H1 (cell line): Measurements from ENCODE around the gene PRELID1. TPM values are rescaled to one million over a fixed set of nuclear protein-coding genes. Genes with fewer than 3 reads are reported as not detected.

ENCODE experiments used
- CTCF ChIA-PET: fragments of 300-600 bp; sonication (Branson Sonifier 250); formaldehyde crosslinking; loops from one replicate; lab custom pipeline; 2021; ENCODE audit not compliant: partially characterized antibody; lab: Charles Lee
- POLR2A ChIA-PET: fragments of 300-600 bp; sonication (Branson Sonifier 250); formaldehyde crosslinking; loops from one replicate; lab custom pipeline; 2021; ENCODE audit warnings: inconsistent platforms; ENCODE audit not compliant: partially characterized antibody; lab: Charles Lee
- DNase-seq, 2 experiments: peaks; one replicate each; pipeline versions ENCODE4 v3.0.0 to v3.0.0-alpha.2; 2010 to 2022; ENCODE audit warnings: low spot score in 2 of 2, low read depth in 1 of 2, mixed read lengths in 1 of 2
- FAIRE-seq: peaks from 2 replicates; lab custom pipeline; 2011; peaks lifted over from hg19 to GRCh38; lab: Jason Lieb, UNC
- H2AFZ ChIP-seq: 2 replicates; pipeline ENCODE4 v1.8.1; 2012; ENCODE audit warnings: low read length, inconsistent platforms
- H2AK5ac ChIP-seq: 2 replicates; pipeline ENCODE4 v1.6.1; 2013; ENCODE audit warnings: low read depth, low read length
- H2BK120ac ChIP-seq: replicated peaks from 2 replicates; pipeline ENCODE3; 2013; ENCODE audit warnings: low read depth, low read length, inconsistent platforms
- H2BK12ac ChIP-seq: 2 replicates; pipeline ENCODE4 v1.6.1; 2013; ENCODE audit warnings: low read depth, low read length
- H2BK15ac ChIP-seq: 2 replicates; pipeline ENCODE4 v1.6.1; 2013; ENCODE audit warnings: low read length
- H2BK20ac ChIP-seq: 2 replicates; pipeline ENCODE4 v1.6.1; 2013; ENCODE audit warnings: low read length
- H2BK5ac ChIP-seq: 2 replicates; pipeline ENCODE4 v1.6.1; 2013; ENCODE audit warnings: low read depth, low read length
- H3K14ac ChIP-seq: 2 replicates; pipeline ENCODE4 v1.6.1; 2013; ENCODE audit warnings: inconsistent platforms; ENCODE audit not compliant: insufficient read length
- H3K18ac ChIP-seq: 2 replicates; pipeline ENCODE4 v1.6.1; 2013; ENCODE audit warnings: low read length; ENCODE audit errors: extremely low read depth
- H3K23ac ChIP-seq: 2 replicates; pipeline ENCODE4 v1.6.1; 2013; ENCODE audit warnings: inconsistent platforms; ENCODE audit not compliant: insufficient read length
- H3K23me2 ChIP-seq: 2 replicates; pipeline ENCODE4 v1.6.1; 2013; ENCODE audit warnings: low read depth, low read length
- H3K27ac ChIP-seq: 2 replicates; pipeline ENCODE4 v1.6.1; 2011; ENCODE audit warnings: low read depth, low read length, inconsistent platforms
- H3K27me3 ChIP-seq, 4 experiments: replicated peaks in 1 of 4; 1 replicate in 1 of 4; 2 replicates in 3 of 4; pipeline versions ENCODE4 v1.6.1 to v1.8.1; 2011 to 2013; ENCODE audit warnings: low read length in 3 of 4, mild to moderate bottlenecking in 3 of 4, inconsistent platforms in 2 of 4, mixed read lengths in 2 of 4, moderate library complexity in 1 of 4; ENCODE audit not compliant: control insufficient read depth in 3 of 4, insufficient read depth in 3 of 4; ENCODE audit errors: extremely low read depth in 1 of 4
- H3K36me3 ChIP-seq, 4 experiments: 2 replicates each; pipeline versions ENCODE4 v1.6.1 to v1.8.1; 2011 to 2013; ENCODE audit warnings: mild to moderate bottlenecking in 4 of 4, low read length in 3 of 4, moderate library complexity in 2 of 4, control low read depth in 1 of 4, inconsistent platforms in 1 of 4; ENCODE audit not compliant: insufficient read depth in 4 of 4, control insufficient read depth in 2 of 4
- H3K4ac ChIP-seq: replicated peaks from 2 replicates; pipeline ENCODE3; 2013; ENCODE audit warnings: low read length, low read depth, mixed read lengths, inconsistent platforms; ENCODE audit not compliant: insufficient read length
- H3K4me1 ChIP-seq, 4 experiments: replicated peaks in 1 of 4; 1 replicate in 1 of 4; 2 replicates in 3 of 4; pipeline versions ENCODE4 v1.6.1 to v1.8.1; 2011 to 2013; ENCODE audit warnings: low read length in 3 of 4, inconsistent platforms in 2 of 4, mixed read lengths in 1 of 4; ENCODE audit not compliant: insufficient read depth in 4 of 4, control insufficient read depth in 3 of 4
- H3K4me2 ChIP-seq, 2 experiments: 2 replicates each; pipeline versions ENCODE4 v1.6.1 to v1.8.1; 2011 to 2013; ENCODE audit warnings: low read depth in 2 of 2, low read length in 2 of 2, control low read depth in 1 of 2, inconsistent platforms in 1 of 2, mild to moderate bottlenecking in 1 of 2; ENCODE audit not compliant: insufficient read depth in 1 of 2
- H3K4me3 ChIP-seq, 4 experiments: fragments of 200-600, 300-600 bp in 1 of 4; sonication (generic), shearing (Covaris generic), sonication (Bioruptor Twin) in 1 of 4; 2 replicates each; pipeline versions ENCODE4 v1.5.1 to v1.8.1; 2011 to 2016; ENCODE audit warnings: low read length in 4 of 4, low read depth in 3 of 4, control low read depth in 2 of 4, inconsistent platforms in 2 of 4, mild to moderate bottlenecking in 2 of 4, mixed read lengths in 1 of 4, moderate library complexity in 1 of 4; ENCODE audit not compliant: insufficient read depth in 2 of 4; ENCODE audit errors: extremely low read depth in 1 of 4
- H3K56ac ChIP-seq: replicated peaks from 2 replicates; pipeline ENCODE3; 2013; ENCODE audit warnings: low read depth, mild to moderate bottlenecking, mixed read lengths, low read length, inconsistent platforms; ENCODE audit not compliant: insufficient read length
- H3K79me1 ChIP-seq: 2 replicates; pipeline ENCODE4 v1.6.1; 2013; ENCODE audit warnings: low read depth, low read length, control low read depth
- H3K79me2 ChIP-seq, 2 experiments: 2 replicates each; pipeline versions ENCODE4 v1.6.1 to v1.8.1; 2012 to 2013; ENCODE audit warnings: low read length in 2 of 2, mild to moderate bottlenecking in 2 of 2, inconsistent platforms in 1 of 2; ENCODE audit not compliant: insufficient read depth in 2 of 2, control insufficient read depth in 1 of 2
- H3K9ac ChIP-seq, 4 experiments: replicated peaks in 1 of 4; 1 replicate in 1 of 4; 2 replicates in 3 of 4; pipeline versions ENCODE4 v1.6.1 to v1.8.1; 2011 to 2013; ENCODE audit warnings: low read depth in 3 of 4, low read length in 3 of 4, control low read depth in 2 of 4, mild to moderate bottlenecking in 2 of 4, moderate library complexity in 2 of 4, inconsistent platforms in 1 of 4; ENCODE audit errors: extremely low read depth in 1 of 4
- H3K9me3 ChIP-seq, 2 experiments: 2 replicates each; pipeline versions ENCODE4 v1.6.1 to v1.8.1; 2012 to 2013; ENCODE audit warnings: mild to moderate bottlenecking in 2 of 2, moderate library complexity in 2 of 2, control low read depth in 1 of 2, inconsistent platforms in 1 of 2, low read depth in 1 of 2, low read length in 1 of 2, mixed read lengths in 1 of 2; ENCODE audit not compliant: insufficient read depth in 2 of 2
- H4K20me1 ChIP-seq, 2 experiments: replicated peaks in 1 of 2; 2 replicates each; pipeline versions ENCODE3 to v1.8.1; 2011 to 2013; ENCODE audit warnings: inconsistent platforms in 2 of 2, low read length in 2 of 2, mild to moderate bottlenecking in 1 of 2; ENCODE audit not compliant: insufficient read depth in 2 of 2, control insufficient read depth in 1 of 2
- H4K5ac ChIP-seq: 2 replicates; pipeline ENCODE4 v1.6.1; 2013; ENCODE audit warnings: low read length, low read depth, mixed read lengths, inconsistent platforms; ENCODE audit not compliant: insufficient read length
- H4K8ac ChIP-seq: 2 replicates; pipeline ENCODE4 v1.8.0; 2013; ENCODE audit warnings: mild to moderate bottlenecking, moderate library complexity, low read length, inconsistent platforms; ENCODE audit not compliant: insufficient read depth; ENCODE audit errors: extremely low read depth
- H4K91ac ChIP-seq: replicated peaks from 2 replicates; pipeline ENCODE3; 2013; ENCODE audit warnings: low read length, mixed read lengths, inconsistent platforms; ENCODE audit not compliant: insufficient read length
- ATF3 ChIP-seq: IDR thresholded peaks from 2 replicates; pipeline ENCODE4 v1.6.1; 2011; ENCODE audit warnings: low read depth, mild to moderate bottlenecking, low read length; ENCODE audit not compliant: insufficient read depth
- CHD2 ChIP-seq: IDR thresholded peaks from 2 replicates; pipeline ENCODE4 v1.6.1; 2012; ENCODE audit warnings: low read length, improper control_type of control experiment
- CREB1 ChIP-seq: IDR thresholded peaks from 2 replicates; pipeline ENCODE4 v1.6.1; 2012; ENCODE audit warnings: inconsistent platforms
- CTBP2 ChIP-seq: IDR thresholded peaks from 2 replicates; pipeline ENCODE4 v1.7.0; 2011; ENCODE audit warnings: borderline replicate concordance, mild to moderate bottlenecking, moderate library complexity, mixed read lengths, low read length; ENCODE audit not compliant: insufficient read depth, insufficient read length
- HDAC6 ChIP-seq: IDR thresholded peaks from one replicate; pipeline ENCODE4 v1.7.1; 2012; ENCODE audit warnings: low read depth, mild to moderate bottlenecking, inconsistent platforms, low read length, moderate library complexity
- JUND ChIP-seq: IDR thresholded peaks from 2 replicates; pipeline ENCODE4 v1.6.1; 2011; ENCODE audit warnings: mild to moderate bottlenecking, improper control_type of control experiment, low read length
- NRF1 ChIP-seq: IDR thresholded peaks from 2 replicates; pipeline ENCODE4 v1.6.1; 2011; ENCODE audit warnings: mild to moderate bottlenecking, low read depth, low read length, improper control_type of control experiment
- POLR2A ChIP-seq, 2 experiments: IDR thresholded peaks; 1 replicate in 1 of 2; 2 replicates in 1 of 2; pipeline ENCODE4 v1.6.1; 2011; ENCODE audit warnings: low read depth in 2 of 2, low read length in 2 of 2, mild to moderate bottlenecking in 2 of 2; ENCODE audit errors: control extremely low read depth in 1 of 2
- RBBP5 ChIP-seq: IDR thresholded peaks from 2 replicates; pipeline ENCODE4 v1.7.1; 2012; ENCODE audit warnings: low read depth, mild to moderate bottlenecking, inconsistent platforms, low read length, moderate library complexity, borderline replicate concordance
- SIX5 ChIP-seq: IDR thresholded peaks from 2 replicates; pipeline ENCODE4 v1.6.1; 2011; ENCODE audit warnings: mild to moderate bottlenecking, low read depth, low read length
- TAF7 ChIP-seq: optimal IDR thresholded peaks from 2 replicates; pipeline ENCODE3; 2011; ENCODE audit warnings: low read depth, mild to moderate bottlenecking, inconsistent platforms, low read length, moderate library complexity, borderline replicate concordance
- TBP ChIP-seq: IDR thresholded peaks from 2 replicates; pipeline ENCODE4 v1.6.1; 2011; ENCODE audit warnings: low read depth, low read length, improper control_type of control experiment
- YY1 ChIP-seq: IDR thresholded peaks from 2 replicates; pipeline ENCODE4 v1.6.1; 2011; ENCODE audit warnings: low read depth, mild to moderate bottlenecking, low read length
- WGBS, 2 experiments: shearing (Covaris generic) in 1 of 2; methylation state at CpG; one replicate each; pipeline versions ENCODE4 v1.1.6 to v1.1.7; 2013 to 2015; ENCODE audit warnings: low lambda C conversion rate in 2 of 2, mixed read lengths in 2 of 2, inconsistent platforms in 1 of 2, low coverage in 1 of 2, missing lambda C conversion rate in 1 of 2; ENCODE audit not compliant: insufficient replicate concordance in 2 of 2, insufficient coverage in 1 of 2, insufficient read length in 1 of 2; ENCODE audit errors: extremely low coverage in 1 of 2, missing lambda C conversion rate in 1 of 2; 5-methylcytosine and 5-hydroxymethylcytosine counted together
- polyA plus RNA-seq, 7 experiments: library from polyadenylated mRNA; depleted of rRNA in 3 of 7; stranded (reverse) in 5 of 7; unstranded in 2 of 7; fragments of >200 nt in 5 of 7; fragments of 200-250 nt in 2 of 7; gene quantifications; 1 replicate in 5 of 7; 2 replicates in 1 of 7; 4 replicates in 1 of 7; pipeline versions ENCODE4 v1.2.1 to v1.2.3, GENCODE V29; 2011 to 2013; ENCODE audit warnings: missing spikeins in 2 of 7, mixed read lengths in 2 of 7
- total RNA-seq: library from RNA; stranded (reverse); fragmentation: NEBNext Ultra II Directional; extraction: Animal tissue kit (Norgen Biotek cat#: 25700); gene quantifications from 2 replicates; pipeline ENCODE4 v1.2.1, GENCODE V29; 2021

Gene PRELID1
- total and polyA plus RNA-seq, 2 of the 8 experiments (the other 6 are each of a cell fraction or from before 2014, with no cell fraction given), result 272 to 428 TPM

- Histone ChIP-seq H3K18ac (no peak overlapping the region), H3K9me3 (no peaks in the 10 kb centered on the region), H3K23ac (no peak overlapping the region), H3K14ac (no peak overlapping the region), H3K56ac (no peak overlapping the region), H4K8ac (no peak overlapping the region), H3K4me2 (no peak overlapping the region), H3K23me2 (no peaks in the 10 kb centered on the region), H3K79me2 (no peaks in the 10 kb centered on the region), H2BK120ac (no peak overlapping the region), H2BK12ac (no peak overlapping the region), H2BK15ac (0 out of 2 replicates have a peak overlapping the region, but pooled peaks have one; percentile 29), H4K20me1 (peaks cover 0 to 2% of the 10 kb centered on the region in 2 experiments), H3K36me3 (peaks cover 0 to 13% (median 7%) of the 10 kb centered on the region in 4 experiments; a peak in 6 of 8 replicates), H3K9ac (no peak overlapping the region), H4K91ac (no peak overlapping the region), H2AK5ac (no peak overlapping the region), H3K27ac (no peak overlapping the region), H2BK5ac (no peak overlapping the region), H3K27me3 (no peaks in the 10 kb centered on the region), H3K4ac (no peak overlapping the region), H4K5ac (no peak overlapping the region), H3K4me3 (no peak overlapping the region), H3K4me1 (peaks cover 0 to 7% (median 2%) of the 10 kb centered on the region in 4 experiments; a peak in 5 of 7 replicates), H2AFZ (no peak overlapping the region), H3K79me1 (no peaks in the 10 kb centered on the region), H2BK20ac (no peak overlapping the region)
- WGBS, 2 experiments, result 87% methylated on average over 19 of the region's 19 CpGs; no CpG with 5 or more reads in 1 of the 2 experiments
- no peak for FAIRE-seq
- DNase-seq, result no peak
- ChIA-PET POLR2A (interaction anchor here (0.8 to 2.0 kb wide), 5 partner anchors 13 to 35 kb away, joined by 3 to 7 read pairs (median 3); partner anchors contain the start of gene LMAN2), CTCF (interaction anchor here (1.0 to 2.5 kb wide), 5 partner anchors 19 to 194 kb away, joined by 3 to 18 read pairs (median 4); partner anchors contain the start of gene LMAN2)
- TF ChIP-seq JUND (no peak), TBP (no peak), NRF1 (no peak), TAF7 (no peak), HDAC6 (no peak), CHD2 (no peak), SIX5 (no peak), ATF3 (no peak), RBBP5 (no peak), CTBP2 (no peak), CREB1 (no peak), POLR2A (IDR thresholded peaks at IDR 0.05; ENCODE audit: control extremely low read depth in 1 of 2, low read depth in 2 of 2, low read length in 2 of 2) (no peak), YY1 (no peak)
Observed at GRCh38 chr5:177328545-177329231, 25.1 kb downstream of the PRELID1 start.
